Activated T-cell treated with anti-CD3 and anti-CD28 coated beads, Interleukin-2, amount 50 U/mL, for 4 hours (primary cell): Measurements from ENCODE around the gene TMEM238L. TPM values are rescaled to one million over a fixed set of nuclear protein-coding genes. Genes with fewer than 3 reads are reported as not detected.
"Not testable (repeated sequence)": the region's sequence is repeated elsewhere in the genome, so short reads cannot be mapped to it uniquely, and the experiment has no call there.

ENCODE experiments used
- ATAC-seq, 2 donors: fragments of 200-7000 bp; cut with Tn5 transposase; one replicate each; pipeline ENCODE4 v1.10.0; 2021
- DNase-seq: peaks from one replicate; pipeline ENCODE4 v3.0.0-alpha.2; 2020
- H3K27me3 Mint-ChIP-seq: one replicate; pipeline ENCODE4 v1.8.0; 2021; ENCODE audit warnings: low read depth, mixed read lengths
- H3K36me3 Mint-ChIP-seq: one replicate; pipeline ENCODE4 v1.8.0; 2022; ENCODE audit warnings: mixed read lengths; ENCODE audit not compliant: insufficient read depth
- H3K4me1 Mint-ChIP-seq: one replicate; pipeline ENCODE4 v1.8.0; 2021; ENCODE audit warnings: low read depth, mixed read lengths
- H3K4me3 Mint-ChIP-seq: one replicate; pipeline ENCODE4 v1.8.0; 2021; ENCODE audit warnings: mild to moderate bottlenecking, moderate library complexity, mixed read lengths
- H3K9me3 Mint-ChIP-seq: one replicate; pipeline ENCODE4 v1.8.0; 2021; ENCODE audit warnings: mixed read lengths
- total RNA-seq, 3 donors: library from RNA; stranded (reverse); gene quantifications; one replicate each; pipeline ENCODE4 v1.2.1, GENCODE V29; 2021

TMEM238L gene, protein sequence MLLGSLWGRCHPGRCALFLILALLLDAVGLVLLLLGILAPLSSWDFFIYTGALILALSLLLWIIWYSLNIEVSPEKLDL
- total RNA-seq: not detected

DNA sequence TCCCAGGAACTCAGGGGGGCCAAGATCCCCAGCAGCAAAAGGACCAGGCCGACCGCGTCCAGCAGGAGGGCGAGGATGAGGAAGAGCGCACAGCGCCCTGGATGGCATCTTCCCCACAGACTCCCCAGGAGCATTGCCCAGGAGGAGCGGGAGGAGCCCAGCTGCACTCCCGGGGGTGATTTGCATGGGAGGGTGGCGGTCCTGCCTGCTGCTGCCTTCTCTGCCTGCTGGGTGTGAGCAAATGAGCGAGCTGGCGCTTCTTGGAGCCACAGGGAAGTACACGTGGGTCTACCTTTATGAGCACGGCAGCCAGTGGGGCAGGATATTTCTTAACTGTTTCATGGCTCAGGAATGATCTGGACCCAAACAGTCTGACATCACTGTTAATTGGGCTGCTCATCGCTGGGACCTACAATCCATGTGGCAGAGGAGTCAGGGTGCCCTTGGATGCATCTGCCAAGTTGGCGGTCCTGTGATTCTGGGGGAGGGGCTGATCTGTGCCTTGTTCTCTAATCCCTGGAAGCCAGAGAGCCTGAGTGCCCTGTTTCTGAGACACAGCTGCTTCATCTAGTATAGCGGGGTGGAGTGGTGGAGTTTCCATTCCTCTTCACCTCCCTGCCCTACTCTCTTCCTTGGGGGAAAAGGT, at the start of gene TMEM238L:
TSS of gene TMEM238L (minus strand) at position 270 of the 646 bp plus-strand sequence. CDS start at position 134, 136 bp downstream.
- ATAC-seq: no peak
- Mint-ChIP-seq H3K36me3 (no peaks in the 10 kb centered on the region), H3K4me1 (no peaks in the 10 kb centered on the region), H3K4me3 (no peak within 1 kb of the TSS), H3K9me3 (no peaks in the 10 kb centered on the region), H3K27me3 (peaks cover 2% of the 10 kb centered on the region)
- no peak for DNase-seq

- not testable (repeated sequence) for H3K4me3 Mint-ChIP-seq, H3K9me3 Mint-ChIP-seq, DNase-seq, H3K4me1 Mint-ChIP-seq, H3K36me3 Mint-ChIP-seq, ATAC-seq
- peaks cover 13% of the 10 kb centered on the region for H3K27me3 Mint-ChIP-seq
Measured at GRCh38 chr17:10846636-10847035, 42.7 kb upstream of the TMEM238L start.

DNA sequence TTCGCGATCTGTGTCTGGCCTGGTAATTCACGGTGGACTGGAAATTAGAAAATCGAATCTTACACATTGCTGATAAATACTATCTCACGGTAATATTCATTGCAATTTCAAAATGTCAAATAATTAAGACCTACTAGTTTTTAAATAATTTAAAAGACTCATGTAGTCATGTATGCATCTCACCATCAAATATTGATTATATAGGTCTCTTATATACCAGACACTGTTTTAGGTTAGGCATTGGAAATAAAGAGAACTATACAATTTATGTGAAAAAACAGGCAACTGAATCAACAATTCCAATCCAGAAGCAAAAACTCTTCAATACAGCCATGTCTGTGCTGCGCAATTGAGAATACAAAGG, 41.5 kb upstream of the TMEM238L start:
- DNase-seq (no peak), ATAC-seq (no peak)
- no peaks in the 10 kb centered on the region for H3K9me3 Mint-ChIP-seq
- no peaks in the 10 kb centered on the region for H3K36me3 Mint-ChIP-seq
- H3K4me3 Mint-ChIP-seq: peak overlapping the region; percentile 80
- peaks cover 6% of the 10 kb centered on the region for H3K27me3 Mint-ChIP-seq
- peaks cover 9% of the 10 kb centered on the region for H3K4me1 Mint-ChIP-seq

DNA sequence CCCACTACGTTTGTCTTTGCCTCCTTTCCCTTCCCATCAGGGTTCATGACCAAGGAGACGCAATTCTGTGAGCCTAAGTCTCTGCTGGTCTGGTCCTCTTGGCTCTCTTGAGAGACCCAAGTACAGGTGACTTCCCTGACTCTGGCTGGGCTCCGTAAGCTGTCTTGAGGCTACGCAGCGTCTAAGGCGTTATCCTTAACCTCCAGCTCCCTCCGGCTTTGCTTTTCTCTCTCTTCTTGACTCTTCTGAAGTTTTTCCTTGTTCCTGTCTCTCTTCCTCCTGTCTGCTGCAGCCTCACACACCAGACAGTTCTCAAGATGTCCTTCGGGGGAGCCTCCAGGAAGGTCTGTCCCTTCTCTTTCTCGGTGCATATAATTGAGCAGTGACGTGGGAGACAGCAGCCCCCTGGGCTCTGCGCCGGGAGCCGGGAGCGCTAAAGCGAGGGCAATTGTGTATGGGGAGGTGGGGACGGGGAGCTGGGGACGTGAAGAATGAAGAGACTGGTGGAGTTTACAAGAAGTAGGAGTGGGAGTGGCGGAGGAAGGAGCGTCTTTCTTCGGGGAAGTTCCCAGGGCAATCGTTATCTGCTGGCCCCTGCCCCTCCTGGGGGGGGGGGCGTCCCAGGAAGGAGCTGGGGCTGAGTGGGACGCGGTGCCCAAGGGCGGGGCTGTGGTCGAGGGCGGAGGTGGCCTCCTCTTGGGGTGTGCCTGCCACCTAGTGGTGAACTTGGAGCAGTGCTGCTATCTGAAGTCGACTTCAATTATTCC, 40.9 kb upstream of the TMEM238L start:
- H3K36me3 Mint-ChIP-seq: no peaks in the 10 kb centered on the region
- H3K27me3 Mint-ChIP-seq: peaks cover 6% of the 10 kb centered on the region
- DNase-seq (peak; percentile 71), ATAC-seq (peak; percentile 93 to 94)
- H3K9me3 Mint-ChIP-seq: no peaks in the 10 kb centered on the region
- peak overlapping the region; percentile 80 for H3K4me3 Mint-ChIP-seq
- peaks cover 9% of the 10 kb centered on the region for H3K4me1 Mint-ChIP-seq

DNA sequence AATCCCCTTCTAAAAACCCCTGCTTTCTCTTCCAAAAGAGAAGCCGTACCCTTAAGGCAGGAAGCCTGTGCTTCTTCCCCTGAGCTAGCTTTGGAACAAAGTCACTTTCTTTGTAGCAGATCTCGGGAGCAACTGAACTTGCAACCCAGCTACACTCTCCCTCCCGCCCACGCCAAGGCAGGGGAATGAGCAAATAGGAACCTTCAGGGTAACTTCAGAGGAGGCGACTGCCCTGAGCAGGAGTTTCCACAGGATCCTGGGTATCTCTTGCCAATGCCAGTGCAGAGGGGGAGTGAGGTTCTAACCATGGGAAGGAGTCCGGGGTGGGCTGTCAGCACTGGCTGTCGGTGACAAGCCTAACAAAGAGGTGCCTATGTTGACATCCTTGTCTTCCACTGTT, 39.9 kb upstream of the TMEM238L start:
- H3K9me3 Mint-ChIP-seq: no peaks in the 10 kb centered on the region
- H3K4me3 Mint-ChIP-seq: no peak overlapping the region
- H3K27me3 Mint-ChIP-seq: peaks cover 2% of the 10 kb centered on the region
- ATAC-seq: no peak
- peaks cover 9% of the 10 kb centered on the region for H3K4me1 Mint-ChIP-seq
- H3K36me3 Mint-ChIP-seq: no peaks in the 10 kb centered on the region
- DNase-seq: no peak

GRCh38 chr17:10842658-10843057, 38.8 kb upstream of the TMEM238L start:
- Mint-ChIP-seq H3K27me3 (peaks cover 5% of the 10 kb centered on the region), H3K36me3 (no peaks in the 10 kb centered on the region), H3K4me1 (peaks cover 9% of the 10 kb centered on the region), H3K4me3 (no peak overlapping the region), H3K9me3 (no peaks in the 10 kb centered on the region)
- DNase-seq: no peak
- ATAC-seq: no peak

GRCh38 chr17:10838682-10839081, 34.8 kb upstream of the TMEM238L start:
- no peaks in the 10 kb centered on the region for H3K4me1 Mint-ChIP-seq
- no peaks in the 10 kb centered on the region for H3K36me3 Mint-ChIP-seq
- no peak for DNase-seq
- no peak for ATAC-seq
- no peaks in the 10 kb centered on the region for H3K9me3 Mint-ChIP-seq
- no peak overlapping the region for H3K4me3 Mint-ChIP-seq
- H3K27me3 Mint-ChIP-seq: peaks cover 3% of the 10 kb centered on the region

- ATAC-seq (no peak), DNase-seq (no peak)
- H3K36me3 Mint-ChIP-seq: no peaks in the 10 kb centered on the region
- no peaks in the 10 kb centered on the region for H3K4me1 Mint-ChIP-seq
- H3K9me3 Mint-ChIP-seq: no peaks in the 10 kb centered on the region
- H3K4me3 Mint-ChIP-seq: no peak within 1 kb of the TSS
- H3K27me3 Mint-ChIP-seq: peaks cover 3% of the 10 kb centered on the region
Measured at GRCh38 chr17:10837921-10838320, 34.0 kb upstream of the TMEM238L start, which contains the start of gene PIRT. TSS of gene PIRT (minus strand) at chr17:10838087. CDS start at chr17:10825645, 12,442 bp downstream.

- no peaks in the 10 kb centered on the region for H3K36me3 Mint-ChIP-seq
- DNase-seq (no peak), ATAC-seq (no peak)
- no peaks in the 10 kb centered on the region for H3K4me1 Mint-ChIP-seq
- no peaks in the 10 kb centered on the region for H3K9me3 Mint-ChIP-seq
- H3K27me3 Mint-ChIP-seq: peaks cover 3% of the 10 kb centered on the region
- no peak overlapping the region for H3K4me3 Mint-ChIP-seq
Measured at GRCh38 chr17:10836966-10837590, 33.2 kb upstream of the TMEM238L start.

DNA sequence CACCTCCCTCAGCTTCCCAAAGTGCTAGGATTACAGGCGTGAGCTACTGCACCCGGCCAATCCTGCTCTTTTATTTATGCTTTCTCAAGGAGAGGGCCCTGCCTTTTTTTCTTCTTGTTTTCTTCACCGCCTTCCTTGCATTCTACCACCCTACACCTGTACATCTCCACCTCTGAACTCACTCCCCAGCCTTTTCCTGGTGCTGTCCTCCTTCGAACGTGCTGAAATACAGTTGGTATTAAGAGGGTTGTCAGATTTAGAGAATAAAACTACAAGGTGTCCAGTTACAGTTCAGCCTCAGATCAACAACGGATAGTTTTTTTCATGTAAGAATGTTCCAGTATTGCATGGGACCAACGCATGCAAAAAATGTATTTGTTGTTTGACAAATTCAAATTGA, 32.2 kb upstream of the TMEM238L start:
- H3K9me3 Mint-ChIP-seq: no peaks in the 10 kb centered on the region
- no peaks in the 10 kb centered on the region for H3K36me3 Mint-ChIP-seq
- peaks cover 3% of the 10 kb centered on the region for H3K27me3 Mint-ChIP-seq
- ATAC-seq (no peak), DNase-seq (no peak)
- H3K4me3 Mint-ChIP-seq: no peak overlapping the region
- no peaks in the 10 kb centered on the region for H3K4me1 Mint-ChIP-seq

- DNase-seq: no peak
- Mint-ChIP-seq H3K4me1 (no peaks in the 10 kb centered on the region), H3K27me3 (peaks cover 2% of the 10 kb centered on the region), H3K9me3 (no peaks in the 10 kb centered on the region), H3K4me3 (no peak overlapping the region), H3K36me3 (no peaks in the 10 kb centered on the region)
- no peak for ATAC-seq
Measured at GRCh38 chr17:10831696-10832095, 27.8 kb upstream of the TMEM238L start.

DNA sequence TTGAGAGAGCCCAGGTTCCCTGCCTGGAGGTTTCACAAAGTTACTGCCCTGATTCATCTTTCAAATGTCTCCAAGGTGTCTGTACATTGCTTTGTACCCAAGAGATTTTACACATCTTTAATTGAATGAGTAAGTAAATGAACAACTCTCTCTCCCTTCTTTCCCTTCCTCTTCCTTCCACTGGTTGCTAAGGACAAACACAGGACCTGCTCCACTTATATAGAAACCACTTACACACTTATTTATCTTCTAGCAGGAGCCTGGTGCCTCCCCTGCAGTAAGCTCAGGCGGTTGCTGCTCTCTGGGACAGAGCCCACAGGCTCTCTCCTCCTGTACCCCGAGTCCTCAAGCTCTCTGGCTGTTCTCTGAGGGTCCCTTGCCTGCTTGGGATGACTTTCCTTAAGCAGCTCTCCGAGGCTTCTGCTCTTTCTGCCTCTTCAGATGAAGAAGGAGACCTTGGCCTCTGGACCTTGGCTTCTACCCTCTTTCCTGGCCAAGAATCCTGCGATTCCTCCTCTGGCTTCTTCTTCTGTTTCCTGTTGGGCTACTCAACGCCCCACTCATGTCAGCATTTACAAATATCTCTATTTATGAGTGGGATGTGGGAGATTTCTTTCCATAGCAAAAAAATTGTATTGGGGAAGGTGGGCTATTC, 24.1 kb upstream of the TMEM238L start:
- ATAC-seq: no peak
- Mint-ChIP-seq H3K36me3 (no peaks in the 10 kb centered on the region), H3K27me3 (peaks cover 6% of the 10 kb centered on the region), H3K9me3 (no peaks in the 10 kb centered on the region), H3K4me1 (no peaks in the 10 kb centered on the region), H3K4me3 (no peak overlapping the region)
- no peak for DNase-seq

- no peak for ATAC-seq
- DNase-seq: no peak
- no peaks in the 10 kb centered on the region for H3K4me1 Mint-ChIP-seq
- H3K4me3 Mint-ChIP-seq: no peak overlapping the region
- no peaks in the 10 kb centered on the region for H3K36me3 Mint-ChIP-seq
- peaks cover 6% of the 10 kb centered on the region for H3K27me3 Mint-ChIP-seq
- H3K9me3 Mint-ChIP-seq: no peaks in the 10 kb centered on the region
Measured at GRCh38 chr17:10824874-10825273, 21.0 kb upstream of the TMEM238L start.

DNA sequence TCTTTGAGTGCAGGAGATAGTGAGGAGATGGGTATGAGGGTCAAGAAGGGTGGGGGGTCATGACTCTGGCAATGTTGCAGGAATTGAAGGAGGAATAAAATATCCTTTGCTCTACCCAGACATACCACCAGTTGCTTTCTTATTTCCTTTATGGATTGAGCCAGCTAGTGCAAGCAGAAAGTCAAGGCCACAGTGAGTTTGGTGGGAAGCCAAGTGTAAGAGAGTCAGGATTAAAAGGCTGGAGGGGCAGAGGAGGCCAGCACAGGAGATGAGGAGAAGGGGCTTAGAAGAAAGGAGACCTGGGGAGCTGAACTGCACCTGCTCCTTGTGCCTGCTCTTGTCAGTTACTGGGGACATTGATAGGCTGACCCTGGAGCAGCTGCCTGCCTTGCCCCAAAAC, 17.9 kb upstream of the TMEM238L start:
- Mint-ChIP-seq H3K4me1 (no peaks in the 10 kb centered on the region), H3K27me3 (peaks cover 4% of the 10 kb centered on the region), H3K4me3 (no peak overlapping the region), H3K9me3 (no peaks in the 10 kb centered on the region), H3K36me3 (no peaks in the 10 kb centered on the region)
- ATAC-seq: no peak
- no peak for DNase-seq
